Ascending aorta (tissue), 2 donors: ENCODE measurements around the gene TALDO1. TPM values are rescaled to one million over a fixed set of nuclear protein-coding genes. Genes with fewer than 3 reads are reported as not detected.

Experiments used
- DNase-seq, 2 donors: peaks; one replicate each; pipeline ENCODE4 v3.0.0-alpha.2; 2019; ENCODE audit warnings: low spot score in 2 of 2
- H3K27ac ChIP-seq, 2 donors: fragments of 200-600 bp; sonication (generic); one replicate each; pipeline ENCODE4 v1.5.1; 2016 to 2017; ENCODE audit warnings: mild to moderate bottlenecking in 1 of 2
- H3K27me3 ChIP-seq: fragments of 200-600 bp; sonication (generic); one replicate; pipeline ENCODE4 v1.5.1; 2017
- H3K36me3 ChIP-seq, 2 donors: fragments of 200-600 bp; sonication (generic); one replicate each; pipeline ENCODE4 v1.5.1; 2016
- H3K4me1 ChIP-seq, 2 donors: fragments of 200-600 bp; sonication (generic); one replicate each; pipeline ENCODE4 v1.5.1; 2016 to 2017; ENCODE audit warnings: mild to moderate bottlenecking in 1 of 2
- H3K4me3 ChIP-seq, 2 donors: fragments of 200-600 bp; sonication (generic); one replicate each; pipeline ENCODE4 v1.5.1; 2016 to 2017; ENCODE audit warnings: mild to moderate bottlenecking in 1 of 2
- H3K9me3 ChIP-seq, 2 donors: fragments of 200-600 bp; sonication (generic); one replicate each; pipeline ENCODE4 v1.5.1; 2016
- CTCF ChIP-seq, 3 experiments: fragments of 200-600 bp in 2 of 3; fragments of 450-650 bp in 1 of 3; sonication (generic) in 2 of 3; IDR thresholded peaks; one replicate each; pipeline ENCODE4 v1.5.1; 2016 to 2019; ENCODE audit warnings: antibody characterized with exemption in 3 of 3, mild to moderate bottlenecking in 1 of 3, moderate library complexity in 1 of 3
- intact Hi-C: fragments of 100-400 bp; cut with DNase I; formaldehyde crosslinking; loops from one replicate; pipeline ENCODE4 v1.15.1; 2023
- total RNA-seq: library from RNA; depleted of rRNA; stranded (reverse); fragments of >200 nt; gene quantifications from one replicate; pipeline ENCODE4 v1.1.0, GENCODE V29; 2016

The TALDO1 gene
- total RNA-seq, 1 donor from 2014 or later: 245 TPM

- Histone ChIP-seq H3K36me3 (no peaks in the 10 kb centered on the region), H3K9me3 (no peaks in the 10 kb centered on the region), H3K27me3 (no peaks in the 10 kb centered on the region), H3K4me3 (no peak overlapping the region), H3K27ac (no peak overlapping the region), H3K4me1 (peaks cover 0 to 14% of the 10 kb centered on the region in 2 donors)
- DNase-seq: no peak
- no peak for TF ChIP-seq CTCF (IDR thresholded peaks at IDR 0.05)
- intact Hi-C loops: no loop called here
Measured at GRCh38 chr11:782264-783174, 35.3 kb downstream of the TALDO1 start.

GRCh38 chr11:783581-784015 lies 36.3 kb downstream of the TALDO1 start:
- peaks cover 0 to 8% of the 10 kb centered on the region in 2 donors for H3K4me1 ChIP-seq
- peak overlapping the region in 1 of 2 donors; percentile 17 for H3K4me3 ChIP-seq
- peak; percentile 22 to 83 for DNase-seq
- H3K27ac ChIP-seq: peak overlapping the region; percentile 13 to 20
- intact Hi-C loops: no loop called here
- no peaks in the 10 kb centered on the region for H3K9me3 ChIP-seq
- peaks cover 3% of the 10 kb centered on the region for H3K27me3 ChIP-seq
- H3K36me3 ChIP-seq: no peaks in the 10 kb centered on the region
- TF ChIP-seq CTCF (IDR thresholded peaks at IDR 0.05): peak; percentile 58 to 76 (median 61)

GRCh38 chr11:786235-787083 lies 39.2 kb downstream of the TALDO1 start:
- Histone ChIP-seq H3K36me3 (no peaks in the 10 kb centered on the region), H3K4me3 (no peak overlapping the region), H3K27me3 (peaks cover 3% of the 10 kb centered on the region), H3K9me3 (no peaks in the 10 kb centered on the region), H3K27ac (no peak overlapping the region), H3K4me1 (peaks cover 0 to 6% of the 10 kb centered on the region in 2 donors)
- TF ChIP-seq CTCF (IDR thresholded peaks at IDR 0.05): no peak
- intact Hi-C loops: no loop called here
- no peak for DNase-seq

GRCh38 chr11:787084-787675 lies 39.9 kb downstream of the TALDO1 start:
- H3K9me3 ChIP-seq: no peaks in the 10 kb centered on the region
- TF ChIP-seq CTCF (IDR thresholded peaks at IDR 0.05): no peak
- no peak for DNase-seq
- H3K27me3 ChIP-seq: peaks cover 3% of the 10 kb centered on the region
- H3K27ac ChIP-seq: no peak overlapping the region
- no peaks in the 10 kb centered on the region for H3K36me3 ChIP-seq
- H3K4me3 ChIP-seq: no peak overlapping the region
- H3K4me1 ChIP-seq: peaks cover 0 to 6% of the 10 kb centered on the region in 2 donors
- intact Hi-C loops: no loop called here

GRCh38 chr11:788009-788640 lies 40.9 kb downstream of the TALDO1 start:
- H3K4me1 ChIP-seq: peaks cover 0 to 4% of the 10 kb centered on the region in 2 donors
- intact Hi-C loops: no loop called here
- peaks cover 3% of the 10 kb centered on the region for H3K27me3 ChIP-seq
- H3K36me3 ChIP-seq: peaks cover 0 to 1% of the 10 kb centered on the region in 2 donors
- H3K27ac ChIP-seq: no peak overlapping the region
- no peak overlapping the region for H3K4me3 ChIP-seq
- no peaks in the 10 kb centered on the region for H3K9me3 ChIP-seq
- DNase-seq: no peak
- TF ChIP-seq CTCF (IDR thresholded peaks at IDR 0.05): no peak
